K562 (cell line): Measurements from ENCODE around the gene CPT1B.

ENCODE experiments used
- RFX5 ChIP-seq: IDR thresholded peaks from 2 replicates; pipeline ENCODE4 v1.6.1; 2011; ENCODE audit warnings: low read depth, mild to moderate bottlenecking, improper control_type of control experiment, low read length
- TCF7L2 ChIP-seq: fragments of 150-350 bp; IDR thresholded peaks from 2 replicates; pipeline ENCODE4 v1.6.1; 2016; ENCODE audit warnings: low read depth, mild to moderate bottlenecking, low read length, moderate library complexity
- TF ChIP-seq, protein P1 (sequence below): sonication (generic); formaldehyde crosslinking; IDR thresholded peaks from 2 replicates; pipeline ENCODE4 v1.8.0; 2022; ENCODE audit warnings: missing genetic modification reagents, mild to moderate bottlenecking, borderline replicate concordance

- TF ChIP-seq, protein P1, sequence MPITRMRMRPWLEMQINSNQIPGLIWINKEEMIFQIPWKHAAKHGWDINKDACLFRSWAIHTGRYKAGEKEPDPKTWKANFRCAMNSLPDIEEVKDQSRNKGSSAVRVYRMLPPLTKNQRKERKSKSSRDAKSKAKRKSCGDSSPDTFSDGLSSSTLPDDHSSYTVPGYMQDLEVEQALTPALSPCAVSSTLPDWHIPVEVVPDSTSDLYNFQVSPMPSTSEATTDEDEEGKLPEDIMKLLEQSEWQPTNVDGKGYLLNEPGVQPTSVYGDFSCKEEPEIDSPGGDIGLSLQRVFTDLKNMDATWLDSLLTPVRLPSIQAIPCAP (CRISPR knock-in tag), result no peak
- TF ChIP-seq RFX5 (no peak), TCF7L2 (no peak)
Measured at GRCh38 chr22:50626314-50626849, 48.2 kb upstream of the CPT1B start.
